ENCODE measurements around the gene CD44. TPM values are rescaled to one million over a fixed set of nuclear protein-coding genes. Genes with fewer than 3 reads are reported as not detected.

Gene CD44
- total RNA-seq, 2 donors from 2014 or later, result 166 to 203 TPM

DNA sequence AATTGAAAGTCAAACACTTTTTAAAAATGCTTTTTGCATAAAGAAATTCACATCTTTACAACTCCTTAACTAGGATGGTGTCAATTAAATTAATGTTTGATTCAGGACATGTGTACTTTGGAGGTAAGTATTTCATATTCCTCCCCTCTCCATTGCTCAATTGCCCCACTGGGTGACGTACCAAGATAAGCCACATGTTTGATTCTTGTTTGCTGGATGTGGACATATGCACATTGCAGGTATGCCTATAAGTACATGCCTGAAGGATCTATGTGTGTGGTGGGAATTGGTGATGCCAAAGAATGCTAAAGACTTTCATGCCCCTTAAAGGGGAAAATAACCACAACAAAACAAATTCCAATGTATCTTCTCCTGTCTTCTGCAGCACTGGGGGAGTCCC, 5.8 kb downstream of the CD44 start:
- Histone ChIP-seq H3K9me3 (no peaks in the 10 kb centered on the region), H3K4me1 (replicated peaks) (no peaks in the 10 kb centered on the region), H3K4me3 (no peak overlapping the region), H3K36me3 (no peaks in the 10 kb centered on the region), H3K27ac (no peak overlapping the region), H3K27me3 (replicated peaks; ENCODE audit: insufficient read depth) (no peaks in the 10 kb centered on the region)
- intact Hi-C loops (cut with DNase I), result no loop called here
- 48% methylated on average over 1 of the region's 1 CpG for WGBS
- no peak for DNase-seq (ENCODE audit: low spot score)
- TF ChIP-seq CTCF (IDR thresholded peaks at IDR 0.05), result no peak
- no peak for TF ChIP-seq POLR2AphosphoS5 (IDR thresholded peaks at IDR 0.05)
- TF ChIP-seq POLR2A (IDR thresholded peaks at IDR 0.05), result no peak

DNA sequence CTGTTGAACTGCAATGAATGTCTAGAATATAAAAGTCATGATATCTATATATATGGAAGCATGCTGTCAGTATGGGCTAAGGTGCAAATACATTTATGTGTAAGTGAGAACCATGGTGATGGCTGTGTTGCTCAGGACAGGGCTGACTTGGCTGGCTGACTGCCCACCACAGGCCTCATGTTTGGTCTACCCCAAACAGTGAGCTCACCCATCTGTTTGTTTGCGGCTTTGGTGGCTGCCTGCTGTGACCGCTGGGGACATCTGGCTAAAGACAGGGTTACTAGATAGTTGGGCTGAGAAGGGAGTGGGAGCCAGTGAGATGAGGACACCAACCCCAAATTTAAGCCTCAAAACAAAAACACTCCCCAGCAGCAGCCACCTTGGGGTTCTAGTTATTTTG, 6.3 kb downstream of the CD44 start:
- 92% methylated on average over 2 of the region's 2 CpGs for WGBS
- Histone ChIP-seq H3K4me1 (replicated peaks) (no peaks in the 10 kb centered on the region), H3K27me3 (replicated peaks; ENCODE audit: insufficient read depth) (no peaks in the 10 kb centered on the region), H3K4me3 (no peak overlapping the region), H3K27ac (no peak overlapping the region), H3K36me3 (no peaks in the 10 kb centered on the region), H3K9me3 (no peaks in the 10 kb centered on the region)
- intact Hi-C loops (cut with DNase I), result no loop called here
- DNase-seq (ENCODE audit: low spot score), result no peak
- TF ChIP-seq POLR2A (IDR thresholded peaks at IDR 0.05) (no peak), CTCF (IDR thresholded peaks at IDR 0.05) (no peak), POLR2AphosphoS5 (IDR thresholded peaks at IDR 0.05) (no peak)

GRCh38 chr11:35146074-35146521, 7.1 kb downstream of the CD44 start:
- WGBS, result 77% methylated on average over 7 of the region's 7 CpGs

GRCh38 chr11:35146711-35147110, 7.7 kb downstream of the CD44 start:
- intact Hi-C loops (cut with DNase I), result no loop called here
- H3K27me3 ChIP-seq (replicated peaks; ENCODE audit: insufficient read depth), result no peaks in the 10 kb centered on the region
- no peak for DNase-seq (ENCODE audit: low spot score)
- no peaks in the 10 kb centered on the region for H3K4me1 ChIP-seq (replicated peaks)
- no peaks in the 10 kb centered on the region for H3K36me3 ChIP-seq
- H3K9me3 ChIP-seq, result no peaks in the 10 kb centered on the region
- WGBS, result 89% methylated on average over 2 of the region's 2 CpGs
- no peak for TF ChIP-seq POLR2A (IDR thresholded peaks at IDR 0.05)
- TF ChIP-seq CTCF (IDR thresholded peaks at IDR 0.05), result no peak
- no peak for TF ChIP-seq POLR2AphosphoS5 (IDR thresholded peaks at IDR 0.05)
- H3K4me3 ChIP-seq, result no peak overlapping the region
- no peak overlapping the region for H3K27ac ChIP-seq

More at GRCh38 chr11:35146074-35146521, 7.1 kb downstream of the CD44 start:
- H3K4me1 ChIP-seq (replicated peaks), result no peaks in the 10 kb centered on the region
- no peak for DNase-seq (ENCODE audit: low spot score)
- no peaks in the 10 kb centered on the region for H3K27me3 ChIP-seq (replicated peaks; ENCODE audit: insufficient read depth)
- H3K27ac ChIP-seq, result no peak overlapping the region
- intact Hi-C loops (cut with DNase I), result no loop called here
- no peak overlapping the region for H3K4me3 ChIP-seq
- H3K9me3 ChIP-seq, result no peaks in the 10 kb centered on the region
- TF ChIP-seq CTCF (IDR thresholded peaks at IDR 0.05) (no peak), POLR2A (IDR thresholded peaks at IDR 0.05) (no peak), POLR2AphosphoS5 (IDR thresholded peaks at IDR 0.05) (no peak)
- H3K36me3 ChIP-seq, result no peaks in the 10 kb centered on the region

GRCh38 chr11:35147235-35147634, 8.3 kb downstream of the CD44 start:
- H3K27ac ChIP-seq, result no peak overlapping the region
- H3K36me3 ChIP-seq, result no peaks in the 10 kb centered on the region
- H3K4me3 ChIP-seq, result no peak overlapping the region
- WGBS, result 81% methylated on average over 1 of the region's 1 CpG
- DNase-seq (ENCODE audit: low spot score), result no peak
- no peaks in the 10 kb centered on the region for H3K9me3 ChIP-seq
- H3K4me1 ChIP-seq (replicated peaks), result no peaks in the 10 kb centered on the region
- intact Hi-C loops (cut with DNase I), result no loop called here
- TF ChIP-seq POLR2AphosphoS5 (IDR thresholded peaks at IDR 0.05) (no peak), POLR2A (IDR thresholded peaks at IDR 0.05) (no peak), CTCF (IDR thresholded peaks at IDR 0.05) (no peak)
- no peaks in the 10 kb centered on the region for H3K27me3 ChIP-seq (replicated peaks; ENCODE audit: insufficient read depth)
